ENCODE results near the gene EIPR1.
A peak's percentile ranks its signal among the peaks of the same experiment; 100 is the strongest.

The EIPR1 gene

GRCh38 chr2:3142961-3143571 is 234.6 kb downstream of the EIPR1 start:
- peak; percentile 48 for DNase-seq

GRCh38 chr2:3142210-3142609 is 235.4 kb downstream of the EIPR1 start:
- DNase-seq = no peak

GRCh38 chr2:3141696-3142095 is 235.9 kb downstream of the EIPR1 start:
- no peak for DNase-seq

GRCh38 chr2:3139906-3140305 is 237.7 kb downstream of the EIPR1 start:
- no peak for DNase-seq
